PC-3 (cell line): ENCODE measurements around the gene ST6GALNAC4. TPM values are rescaled to one million over a fixed set of nuclear protein-coding genes. Genes with fewer than 3 reads are reported as not detected.

Experiments used
- ATAC-seq: fragments of 200-7000 bp; cut with Tn5 transposase; 2 replicates; pipeline ENCODE4 v1.9.1; 2020; ENCODE audit warnings: mild to moderate bottlenecking, moderate library complexity
- BruUV-seq: library from RNA; stranded (reverse); fragments of 400-500 nt; replicated peaks from 2 replicates; lab custom pipeline; 2021; lab: Mats Ljungman, UMichigan
- CTCF ChIA-PET: fragments of 300-600 bp; sonication (Branson Sonifier 250); formaldehyde crosslinking; loops from one replicate; lab custom pipeline; 2022; ENCODE audit warnings: antibody characterized with exemption; lab: Charles Lee
- POLR2A ChIA-PET: fragments of 300-600 bp; sonication (Branson Sonifier 250); formaldehyde crosslinking; loops from one replicate; lab custom pipeline; 2022; ENCODE audit warnings: antibody characterized with exemption; ENCODE audit not compliant: unreplicated experiment; lab: Charles Lee
- DNase-seq: peaks from one replicate; pipeline ENCODE4 v3.0.0-alpha.2; 2015
- H2AFZ ChIP-seq: fragments of 300-600 bp; sonication (generic); 2 replicates; pipeline ENCODE4 v1.6.0; 2016; ENCODE audit warnings: antibody characterized with exemption, low read length
- H3F3A ChIP-seq: fragments of 300-600 bp; sonication (generic); one replicate; pipeline ENCODE4 v1.6.0; 2017; ENCODE audit warnings: antibody characterized with exemption, low read length, control low read depth, mild to moderate bottlenecking; ENCODE audit not compliant: unreplicated experiment
- H3K27ac ChIP-seq: fragments of 300-600 bp; sonication (generic); 2 replicates; pipeline ENCODE4 v1.5.1; 2016; ENCODE audit warnings: mild to moderate bottlenecking, low read length
- H3K27me3 ChIP-seq: fragments of 300-600 bp; sonication (generic); 2 replicates; pipeline ENCODE4 v1.6.1; 2016; ENCODE audit warnings: low read length, mixed read lengths
- H3K36me3 ChIP-seq: fragments of 300-600 bp; sonication (generic); 2 replicates; pipeline ENCODE4 v1.6.1; 2016; ENCODE audit warnings: low read depth, mixed run types, low read length, mixed read lengths
- H3K4me1 ChIP-seq: fragments of 300-600 bp; sonication (generic); 2 replicates; pipeline ENCODE4 v1.5.1; 2016; ENCODE audit warnings: low read length; ENCODE audit not compliant: insufficient read depth
- H3K4me2 ChIP-seq: fragments of 300-600 bp; sonication (generic); 2 replicates; pipeline ENCODE4 v1.6.0; 2016; ENCODE audit warnings: low read length
- H3K4me3 ChIP-seq: fragments of 300-600 bp; sonication (generic); 2 replicates; pipeline ENCODE4 v1.5.1; 2016; ENCODE audit warnings: mild to moderate bottlenecking, low read length, mixed read lengths
- H3K79me2 ChIP-seq: fragments of 300-600 bp; sonication (generic); 2 replicates; pipeline ENCODE4 v1.6.1; 2017; ENCODE audit warnings: low read length, mixed read lengths
- H3K9ac ChIP-seq: fragments of 300-600 bp; sonication (generic); 2 replicates; pipeline ENCODE4 v1.6.0; 2016; ENCODE audit warnings: mild to moderate bottlenecking, low read length
- H3K9me2 ChIP-seq: fragments of 300-600 bp; sonication (generic); replicated peaks from 2 replicates; pipeline ENCODE4 v1.6.1; 2016; ENCODE audit warnings: mixed run types, low read length, mixed read lengths
- H3K9me3 ChIP-seq: fragments of 300-600 bp; sonication (generic); 2 replicates; pipeline ENCODE4 v1.6.1; 2016; ENCODE audit warnings: low read length, mixed read lengths
- H4K20me1 ChIP-seq: fragments of 300-600 bp; sonication (generic); 2 replicates; pipeline ENCODE4 v1.6.1; 2016; ENCODE audit warnings: low read length, mixed read lengths
- EZH2 ChIP-seq: fragments of 300-600 bp; sonication (generic); IDR thresholded peaks from one replicate; pipeline ENCODE4 v1.6.1; 2017; ENCODE audit warnings: antibody characterized with exemption, mild to moderate bottlenecking, low read length; ENCODE audit not compliant: unreplicated experiment
- EZH2phosphoT487 ChIP-seq: fragments of 300-600 bp; sonication (generic); IDR thresholded peaks from 2 replicates; pipeline ENCODE4 v1.6.1; 2018; ENCODE audit warnings: mild to moderate bottlenecking, antibody characterized with exemption, low read length, borderline replicate concordance
- intact Hi-C: fragments of 100-400 bp; cut with micrococcal nuclease; formaldehyde crosslinking; loops from 2 replicates; pipeline ENCODE4 v1.9.0; 2023
- total RNA-seq: library from RNA; depleted of rRNA; stranded (reverse); fragments of >200 nt; gene quantifications from 2 replicates; pipeline ENCODE4 v1.2.3, GENCODE V29; 2014
- TF ChIP-seq, protein P1 (sequence below): fragments of 300-600 bp; sonication (generic); conservative IDR thresholded peaks from 2 replicates; pipeline ENCODE4 v1.5.1; 2017; ENCODE audit warnings: antibody characterized with exemption, low read depth, mild to moderate bottlenecking, low read length

The ST6GALNAC4 gene
- total RNA-seq, 1 experiment from 2014 or later: 26.9 TPM

DNA sequence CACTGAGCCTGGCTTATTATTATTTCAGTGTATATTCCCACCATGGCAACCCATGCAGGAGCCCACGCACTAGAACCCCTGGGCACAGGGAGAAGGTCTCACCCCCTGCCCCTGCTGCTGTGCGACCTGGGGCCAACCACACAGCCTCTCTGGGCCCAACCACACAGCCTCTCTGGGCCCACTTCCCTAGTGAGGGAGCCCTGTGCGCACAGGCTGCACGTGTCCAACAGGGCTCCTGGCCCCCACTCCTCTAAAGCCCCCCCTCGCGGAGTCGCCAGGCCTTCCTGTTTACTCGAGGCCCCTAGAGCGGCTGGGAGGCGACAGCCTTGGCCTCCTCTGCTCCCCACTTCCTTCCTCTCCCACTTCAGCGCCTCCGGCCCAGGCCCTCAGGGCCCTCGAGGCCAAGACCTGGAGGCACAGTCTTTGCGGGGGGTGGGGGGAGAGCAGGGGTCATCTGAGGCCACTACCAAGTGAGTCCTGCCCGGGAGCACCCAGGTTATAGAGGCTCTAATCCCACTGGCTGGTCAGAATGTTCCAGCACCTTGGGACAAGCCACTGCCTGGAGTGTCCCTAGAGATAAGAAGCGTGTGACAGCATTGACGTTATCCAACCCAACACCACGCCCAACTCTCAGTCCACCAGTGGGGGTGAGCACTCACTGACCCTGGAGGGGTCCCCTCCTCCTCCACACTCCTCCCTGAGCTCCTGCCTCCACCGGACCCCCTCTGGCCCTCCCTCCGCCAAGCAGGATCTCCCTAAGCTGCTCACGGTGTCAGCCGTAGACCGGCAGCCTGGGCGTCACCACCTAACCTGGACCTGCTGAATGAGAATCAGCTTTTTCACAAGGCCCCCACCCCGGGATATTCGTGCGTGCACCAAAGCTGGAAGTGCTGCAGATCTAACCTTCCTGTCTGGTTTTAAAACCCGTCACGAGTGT lies 54.5 kb downstream of the ST6GALNAC4 start:
- H3K4me2 ChIP-seq: no peak overlapping the region
- ATAC-seq (no peak), DNase-seq (no peak)
- no peak overlapping the region for H3K4me3 ChIP-seq
- H3K36me3 ChIP-seq: no peaks in the 10 kb centered on the region
- ChIA-PET POLR2A (no interaction called here), CTCF (no interaction called here)
- no peaks in the 10 kb centered on the region for H3F3A ChIP-seq
- no peaks in the 10 kb centered on the region for H3K79me2 ChIP-seq
- H3K9ac ChIP-seq: no peak overlapping the region
- no peaks in the 10 kb centered on the region for H3K4me1 ChIP-seq
- H3K9me2 ChIP-seq: no peaks in the 10 kb centered on the region
- intact Hi-C loops: no loop called here
- no peak overlapping the region for H2AFZ ChIP-seq
- H3K27ac ChIP-seq: no peak overlapping the region
- H4K20me1 ChIP-seq: no peaks in the 10 kb centered on the region
- TF ChIP-seq EZH2phosphoT487 (no peak), EZH2 (no peak)
- TF ChIP-seq, protein P1, sequence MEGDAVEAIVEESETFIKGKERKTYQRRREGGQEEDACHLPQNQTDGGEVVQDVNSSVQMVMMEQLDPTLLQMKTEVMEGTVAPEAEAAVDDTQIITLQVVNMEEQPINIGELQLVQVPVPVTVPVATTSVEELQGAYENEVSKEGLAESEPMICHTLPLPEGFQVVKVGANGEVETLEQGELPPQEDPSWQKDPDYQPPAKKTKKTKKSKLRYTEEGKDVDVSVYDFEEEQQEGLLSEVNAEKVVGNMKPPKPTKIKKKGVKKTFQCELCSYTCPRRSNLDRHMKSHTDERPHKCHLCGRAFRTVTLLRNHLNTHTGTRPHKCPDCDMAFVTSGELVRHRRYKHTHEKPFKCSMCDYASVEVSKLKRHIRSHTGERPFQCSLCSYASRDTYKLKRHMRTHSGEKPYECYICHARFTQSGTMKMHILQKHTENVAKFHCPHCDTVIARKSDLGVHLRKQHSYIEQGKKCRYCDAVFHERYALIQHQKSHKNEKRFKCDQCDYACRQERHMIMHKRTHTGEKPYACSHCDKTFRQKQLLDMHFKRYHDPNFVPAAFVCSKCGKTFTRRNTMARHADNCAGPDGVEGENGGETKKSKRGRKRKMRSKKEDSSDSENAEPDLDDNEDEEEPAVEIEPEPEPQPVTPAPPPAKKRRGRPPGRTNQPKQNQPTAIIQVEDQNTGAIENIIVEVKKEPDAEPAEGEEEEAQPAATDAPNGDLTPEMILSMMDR: no peak
- BruUV-seq: no TSS peak
- no peaks in the 10 kb centered on the region for H3K27me3 ChIP-seq
- H3K9me3 ChIP-seq: no peaks in the 10 kb centered on the region

DNA sequence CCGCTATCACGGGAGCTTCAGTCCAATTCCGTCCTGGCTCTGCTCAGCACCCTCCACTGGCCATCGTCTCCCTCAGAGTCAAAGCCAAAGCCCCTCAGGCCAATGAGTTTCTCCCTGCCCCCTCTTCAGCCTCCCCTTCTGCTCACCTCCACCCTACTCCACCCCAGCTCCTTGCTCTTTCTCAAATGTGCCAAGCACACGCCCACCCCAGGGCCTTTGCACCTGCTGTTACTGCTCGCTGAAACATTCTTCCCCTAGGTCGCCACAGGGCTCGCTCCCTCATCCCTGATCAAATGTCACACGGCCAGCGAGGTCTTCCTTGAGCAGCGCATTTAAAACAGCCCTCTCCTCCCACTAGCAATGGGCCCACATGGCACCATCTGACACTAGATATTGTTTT lies 56.1 kb downstream of the ST6GALNAC4 start:
- DNase-seq: no peak
- H3K27me3 ChIP-seq: no peaks in the 10 kb centered on the region
- intact Hi-C loops: no loop called here
- ChIA-PET POLR2A (no interaction called here), CTCF (interaction anchor here (0.6 kb wide), 1 partner anchor 60 kb away, joined by 3 read pairs; no protein-coding TSS in a partner anchor)
- H3K4me2 ChIP-seq: no peak overlapping the region
- no peaks in the 10 kb centered on the region for H3K4me1 ChIP-seq
- no TSS peak for BruUV-seq
- no peaks in the 10 kb centered on the region for H3K36me3 ChIP-seq
- TF ChIP-seq EZH2phosphoT487 (no peak), EZH2 (no peak)
- TF ChIP-seq, protein P1: no peak
- no peak overlapping the region for H3K9ac ChIP-seq
- H3K9me2 ChIP-seq: no peaks in the 10 kb centered on the region
- no peak overlapping the region for H3K27ac ChIP-seq
- H4K20me1 ChIP-seq: no peaks in the 10 kb centered on the region
- no peaks in the 10 kb centered on the region for H3K9me3 ChIP-seq
- H3K79me2 ChIP-seq: no peaks in the 10 kb centered on the region
- no peaks in the 10 kb centered on the region for H3F3A ChIP-seq
- H3K4me3 ChIP-seq: no peak overlapping the region
- no peak for ATAC-seq
- no peak overlapping the region for H2AFZ ChIP-seq

DNA sequence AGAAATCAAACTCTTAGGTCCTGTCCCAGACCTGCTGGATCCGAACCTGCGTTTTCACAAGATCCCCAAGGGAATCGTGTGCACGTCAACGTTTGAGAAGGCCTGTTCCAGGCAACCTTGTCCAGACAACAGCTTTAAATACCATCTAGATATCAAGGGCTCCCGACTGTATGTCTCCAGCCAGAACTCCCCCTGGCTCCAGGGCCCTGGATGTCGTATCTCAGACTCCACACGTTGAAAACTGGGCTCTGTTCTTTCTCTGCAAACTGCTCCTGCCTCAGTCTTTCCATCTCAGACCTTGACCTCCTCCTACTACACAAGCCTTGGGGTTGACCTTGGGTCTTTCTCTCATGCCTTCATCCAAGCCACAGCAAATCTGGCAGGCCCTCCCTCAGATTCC lies 56.6 kb downstream of the ST6GALNAC4 start:
- CTCF ChIA-PET: interaction anchor here (0.6 kb wide), 1 partner anchor 60 kb away, joined by 3 read pairs; no protein-coding TSS in a partner anchor
- no peaks in the 10 kb centered on the region for H3K79me2 ChIP-seq
- no peak overlapping the region for H2AFZ ChIP-seq
- POLR2A ChIA-PET: no interaction called here
- TF ChIP-seq EZH2phosphoT487 (no peak), EZH2 (no peak)
- TF ChIP-seq, protein P1: no peak
- no TSS peak for BruUV-seq
- no peaks in the 10 kb centered on the region for H4K20me1 ChIP-seq
- H3K27ac ChIP-seq: no peak overlapping the region
- no peaks in the 10 kb centered on the region for H3K27me3 ChIP-seq
- no peak overlapping the region for H3K4me3 ChIP-seq
- H3K9me3 ChIP-seq: no peaks in the 10 kb centered on the region
- no peaks in the 10 kb centered on the region for H3K4me1 ChIP-seq
- no peaks in the 10 kb centered on the region for H3K9me2 ChIP-seq
- H3F3A ChIP-seq: no peaks in the 10 kb centered on the region
- H3K9ac ChIP-seq: no peak overlapping the region
- intact Hi-C loops: no loop called here
- no peak overlapping the region for H3K4me2 ChIP-seq
- DNase-seq (no peak), ATAC-seq (no peak)
- H3K36me3 ChIP-seq: no peaks in the 10 kb centered on the region
